Kidney glomerular epithelial cell (primary cell): Measurements from ENCODE around the gene POU2F3.

Experiments
- DNase-seq: peaks from one replicate; lab custom pipeline; 2025; lab: John Stamatoyannopoulos, UW

Gene POU2F3

DNA sequence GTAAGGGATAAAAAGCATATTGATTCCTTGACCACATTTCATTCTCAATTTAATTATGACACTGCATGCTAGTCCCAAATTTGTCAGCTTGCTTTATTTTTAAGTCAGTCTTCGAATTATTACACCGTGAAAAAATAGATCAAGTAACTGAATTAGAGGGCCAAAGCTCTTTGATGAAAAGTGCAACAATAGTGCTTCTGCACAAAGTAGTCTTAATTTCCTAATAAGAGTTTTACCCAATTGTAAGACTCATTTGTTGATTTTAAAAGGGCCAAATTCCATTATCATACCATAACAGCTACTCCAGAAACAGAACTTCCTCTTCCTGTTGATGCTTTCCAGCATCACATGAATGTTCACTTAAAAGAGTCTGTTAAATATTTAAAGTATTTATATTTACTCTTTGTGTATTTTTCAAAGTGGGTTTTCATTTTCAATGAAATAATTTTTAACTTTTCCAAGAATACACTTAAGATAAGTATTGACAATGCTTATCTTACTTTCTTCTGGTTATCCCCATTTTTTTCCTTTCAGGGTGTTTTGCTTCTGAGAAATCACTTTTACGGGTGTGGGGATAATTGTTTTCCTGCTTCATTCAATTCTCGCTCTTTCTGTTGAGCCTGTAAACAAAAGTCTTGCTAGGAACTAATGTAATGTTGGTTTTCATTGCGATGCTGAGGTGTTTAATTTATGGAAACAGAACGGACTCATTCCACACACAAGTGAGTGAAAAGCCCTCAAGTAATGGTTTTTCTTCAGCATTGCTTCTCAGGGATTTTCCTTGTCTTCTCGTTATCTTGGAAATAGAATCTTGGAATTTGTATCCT is 98.4 kb downstream of the POU2F3 start:
- DNase-seq, result no peak

DNA sequence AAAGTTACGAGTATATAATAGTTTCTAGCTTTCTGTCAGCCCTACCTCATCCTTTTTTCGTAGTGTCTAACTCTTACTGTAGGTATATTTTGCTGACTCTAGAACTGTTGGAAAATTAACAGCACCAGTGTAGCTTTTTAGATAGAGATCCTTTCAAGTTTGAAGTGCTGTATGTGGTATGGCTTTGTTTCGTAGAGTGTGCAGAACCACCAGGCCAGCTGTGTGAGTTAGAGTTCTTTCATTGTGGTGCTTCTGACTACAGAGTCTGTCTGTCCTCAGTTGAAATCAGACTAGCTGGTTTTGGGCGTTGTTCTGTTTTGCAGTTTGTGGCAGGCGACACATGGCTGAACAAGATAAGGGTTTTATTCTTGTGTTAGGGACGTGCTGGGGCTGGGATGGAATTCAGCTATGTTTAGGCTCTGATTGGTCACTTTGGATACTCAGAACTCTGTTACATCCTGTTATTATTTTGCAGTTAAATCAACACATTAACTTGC is 99.5 kb downstream of the POU2F3 start:
- DNase-seq, result peak; percentile 69

DNA sequence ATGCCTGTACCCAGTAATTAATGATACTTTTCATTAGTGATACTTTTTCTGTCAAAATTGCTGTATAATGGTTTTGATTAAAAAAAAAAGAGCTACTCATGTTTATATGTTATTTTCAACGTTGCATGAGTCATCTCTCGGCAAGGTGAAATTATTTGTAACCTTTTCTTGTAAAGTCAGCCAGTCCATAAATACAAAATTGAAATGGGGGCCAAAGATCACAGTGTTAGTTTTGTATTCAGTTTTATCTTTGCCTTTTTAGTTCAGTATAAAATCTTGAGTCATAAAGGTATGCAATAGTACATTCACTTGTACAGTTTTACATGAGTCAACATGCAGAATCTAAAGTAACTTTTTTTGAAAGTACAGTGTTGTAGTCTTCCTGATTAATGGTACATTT is 100.6 kb downstream of the POU2F3 start:
- no peak for DNase-seq

DNA sequence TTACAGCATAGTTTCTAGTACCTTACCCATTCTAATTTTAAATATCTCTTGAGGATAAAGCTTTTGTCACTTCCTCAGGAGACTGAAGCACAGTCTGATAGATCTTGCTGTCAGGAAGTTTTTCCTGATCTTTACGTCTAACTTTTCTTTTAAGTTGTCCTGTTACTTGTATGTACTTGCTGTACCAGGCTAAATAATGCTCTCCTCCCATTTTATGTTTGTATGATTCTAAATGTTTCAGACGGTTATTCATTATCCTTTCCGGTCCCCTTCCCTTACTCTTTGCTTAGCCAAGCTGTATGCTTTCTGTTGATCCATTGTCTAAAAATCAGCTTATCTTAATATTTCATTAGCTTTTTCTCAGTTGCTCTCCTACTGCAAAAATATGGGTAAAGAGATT is 102.3 kb downstream of the POU2F3 start:
- DNase-seq, result no peak

DNA sequence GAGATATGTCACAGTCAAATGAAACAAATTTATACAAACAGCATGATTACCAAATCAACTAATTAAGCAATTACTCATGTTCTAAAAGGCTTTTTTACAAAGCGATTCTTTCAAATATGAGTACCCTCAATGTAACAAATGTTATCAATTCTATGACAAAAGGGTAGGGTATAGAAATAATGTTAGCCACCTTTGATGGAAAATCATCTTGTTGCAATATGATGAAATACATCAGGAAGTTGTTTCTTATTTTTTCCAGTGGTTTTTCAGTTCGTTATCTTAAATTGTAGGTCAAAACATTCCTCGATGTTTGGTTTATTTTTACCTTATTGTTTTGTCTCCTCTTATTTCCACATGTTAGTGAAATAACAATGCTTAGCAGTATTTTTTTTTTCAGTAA is 102.7 kb downstream of the POU2F3 start:
- no peak for DNase-seq

DNA sequence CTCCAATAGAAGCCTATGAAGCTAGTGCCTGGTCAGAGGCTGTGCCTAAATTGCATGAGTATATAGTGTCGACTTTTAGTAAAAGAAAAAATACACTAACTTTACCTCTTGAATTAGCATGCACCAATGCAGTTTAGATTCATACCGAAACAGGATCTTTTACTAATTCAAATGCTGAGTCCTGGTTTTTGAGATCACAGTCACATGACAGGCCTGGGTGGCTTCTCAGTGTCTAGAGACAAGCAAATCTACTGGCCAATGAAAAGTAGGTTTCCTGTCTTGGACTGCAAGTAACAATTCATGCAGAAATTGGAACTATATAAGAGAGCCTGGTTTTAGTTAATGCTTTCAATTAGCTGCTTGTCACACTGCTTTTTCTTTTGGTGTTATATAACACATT is 103.5 kb downstream of the POU2F3 start:
- no peak for DNase-seq

DNA sequence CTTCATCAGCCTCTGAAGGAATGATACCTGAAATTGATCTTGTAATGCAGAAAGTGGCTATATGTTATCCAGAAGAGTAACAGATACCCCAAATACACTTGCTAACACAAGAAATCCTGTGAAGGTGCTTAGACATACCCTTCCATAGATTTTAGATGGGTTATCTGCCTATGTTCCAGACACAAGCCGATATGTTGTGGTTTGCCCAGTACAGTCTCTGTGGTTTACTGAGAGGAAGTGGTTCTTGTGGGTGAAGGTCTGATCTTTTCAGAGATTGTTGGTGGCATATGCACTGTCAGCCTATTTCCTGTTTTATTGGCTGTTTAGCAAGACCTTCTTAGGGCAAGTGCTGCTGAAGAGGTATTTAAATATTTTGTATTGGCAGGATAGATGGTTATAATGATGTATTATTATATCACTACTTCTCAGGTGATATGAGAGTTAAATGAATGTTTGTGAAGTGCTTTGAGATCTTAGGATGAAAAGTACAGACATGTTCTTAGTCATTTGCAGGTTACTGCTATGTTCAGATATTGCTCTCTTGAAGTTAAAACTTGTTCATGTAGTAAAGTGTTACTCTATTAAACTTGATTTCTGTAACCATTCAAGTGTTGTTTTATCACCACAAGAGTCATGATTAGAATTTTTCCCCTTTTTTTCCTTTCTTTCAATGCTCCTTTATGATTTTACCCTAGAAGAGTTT is 104.5 kb downstream of the POU2F3 start:
- DNase-seq, result peak; percentile 46

DNA sequence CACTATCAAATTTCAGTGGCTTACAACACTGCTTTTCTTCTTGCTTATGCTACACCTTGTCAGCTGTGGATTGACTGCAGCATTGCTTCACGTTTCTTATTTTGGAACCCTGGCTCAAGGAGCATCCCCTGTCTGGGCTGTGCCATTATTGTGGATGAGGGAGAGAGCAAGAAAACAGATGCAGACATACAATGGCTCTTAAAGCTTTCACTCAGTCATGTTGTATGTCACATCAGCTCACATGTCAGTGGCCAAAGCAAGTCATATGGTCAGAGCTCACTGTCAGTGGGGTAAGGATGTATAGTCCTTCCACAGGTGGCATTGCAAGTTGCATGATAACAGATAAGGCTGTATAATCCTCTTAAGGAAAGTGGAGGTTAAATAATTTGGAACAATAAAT is 106.3 kb downstream of the POU2F3 start:
- no peak for DNase-seq

DNA sequence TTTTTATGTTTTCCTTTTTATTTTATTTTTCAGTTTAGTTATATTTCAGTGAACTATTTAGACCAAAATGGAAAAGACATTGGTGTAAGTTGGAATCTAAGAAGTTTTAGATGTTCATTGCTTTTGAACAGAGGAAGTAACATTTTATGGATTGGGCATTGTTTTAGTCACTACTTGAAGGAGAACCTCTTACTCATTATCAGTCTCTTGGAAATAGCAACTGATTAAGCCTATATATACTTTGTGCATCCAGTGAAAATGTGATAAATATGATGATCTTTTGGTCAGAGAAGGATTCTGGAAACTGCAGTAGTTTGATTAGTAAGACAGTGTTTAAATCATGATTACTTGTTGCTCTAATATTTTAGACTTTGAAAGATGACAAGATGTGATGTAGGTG is 110.7 kb downstream of the POU2F3 start:
- DNase-seq, result no peak

DNA sequence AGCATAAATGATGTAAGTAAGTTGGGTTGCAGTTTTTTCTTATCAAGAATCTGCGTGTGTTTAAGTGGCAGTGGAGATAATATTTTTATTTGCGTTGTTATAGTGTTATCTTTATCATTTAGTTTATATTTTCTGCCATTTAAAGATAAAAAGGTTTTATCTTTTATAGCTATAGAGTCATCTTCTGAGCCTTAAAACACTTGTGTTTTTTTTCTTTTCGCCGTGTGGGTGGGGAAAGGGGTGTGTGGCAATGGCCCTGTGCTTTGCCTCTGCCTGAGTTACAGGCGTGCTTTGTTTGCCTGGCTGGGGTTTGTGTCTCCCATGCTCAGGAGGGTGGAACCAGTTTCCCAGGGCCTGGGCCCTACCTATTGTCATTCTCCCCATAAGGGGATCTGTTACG is 112.5 kb downstream of the POU2F3 start:
- no peak for DNase-seq

DNA sequence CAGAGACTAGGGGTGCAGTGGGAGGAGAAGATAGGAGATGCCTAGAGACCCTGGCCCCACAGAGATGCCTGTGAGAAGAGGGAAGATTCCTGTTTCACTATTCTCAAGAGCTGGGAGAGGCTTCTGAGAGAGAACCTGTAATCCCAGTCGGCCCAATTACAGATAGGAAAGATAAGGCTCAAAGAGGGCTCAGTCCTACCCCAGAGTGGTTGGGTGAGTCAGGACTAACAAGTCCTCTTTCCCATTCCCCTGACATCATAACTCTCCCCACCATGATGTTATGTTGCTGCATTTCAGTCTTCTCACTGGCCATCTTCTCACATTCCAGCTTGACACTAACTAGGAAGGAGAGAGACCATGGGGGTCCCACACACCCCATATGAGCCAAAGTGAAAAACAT is 114.1 kb downstream of the POU2F3 start:
- no peak for DNase-seq

DNA sequence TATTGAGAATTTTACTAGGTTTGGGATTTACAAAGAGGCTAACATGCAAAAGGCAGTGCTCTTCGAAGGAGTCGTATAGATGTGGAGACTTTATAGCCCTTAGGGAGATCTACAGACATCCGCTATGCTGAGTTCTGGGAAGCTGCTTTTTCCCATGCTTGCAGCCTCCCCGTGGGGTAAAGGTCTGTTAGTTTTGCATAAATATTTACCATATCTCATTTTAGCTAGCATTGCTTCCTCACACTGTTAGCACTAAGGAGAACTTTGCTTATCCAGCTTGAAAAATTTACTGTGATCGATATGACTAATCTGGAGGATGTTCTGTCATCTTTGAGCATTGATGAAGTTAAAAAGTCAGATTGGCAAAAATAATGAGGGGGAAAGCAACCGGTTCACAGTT is 114.8 kb downstream of the POU2F3 start:
- no peak for DNase-seq

DNA sequence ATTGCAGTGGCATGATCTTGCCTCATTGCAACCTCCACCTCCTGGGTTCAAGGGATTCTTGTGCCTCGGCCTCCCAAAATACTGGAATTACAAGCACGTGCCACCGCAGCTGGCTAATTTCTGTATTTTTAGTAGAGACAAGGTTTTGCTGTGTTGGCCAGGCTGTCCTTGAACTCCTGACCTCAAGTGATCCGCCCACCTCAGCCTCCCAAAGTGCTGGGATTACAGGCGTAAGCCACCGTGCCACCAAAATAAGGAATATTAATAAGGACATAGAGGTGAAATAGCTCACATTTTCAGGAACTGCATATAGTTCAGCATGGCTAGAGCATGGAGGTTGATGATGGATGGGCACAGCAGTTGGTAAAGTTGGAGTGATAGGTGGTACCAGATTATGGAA is 117.7 kb downstream of the POU2F3 start:
- DNase-seq, result no peak

DNA sequence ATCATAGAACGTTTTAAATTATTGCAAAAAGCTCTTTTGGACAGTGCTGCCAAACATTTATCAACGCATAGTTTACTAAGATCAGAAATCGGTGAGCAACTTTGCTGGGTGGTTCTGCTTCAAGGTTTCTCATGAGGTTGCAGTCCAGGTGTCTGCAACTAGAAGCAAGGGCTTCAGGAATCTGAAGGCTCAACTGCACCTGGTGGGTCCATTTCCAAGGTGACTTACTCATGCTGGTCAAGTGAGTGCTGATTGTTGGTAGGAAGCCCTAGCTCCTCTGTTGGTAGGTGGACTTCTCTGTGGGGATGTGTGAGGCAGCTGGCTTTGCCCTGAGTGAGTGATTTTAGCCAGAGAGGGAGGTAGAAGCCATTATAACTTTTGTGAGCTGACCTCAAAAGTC is 118.8 kb downstream of the POU2F3 start:
- no peak for DNase-seq

DNA sequence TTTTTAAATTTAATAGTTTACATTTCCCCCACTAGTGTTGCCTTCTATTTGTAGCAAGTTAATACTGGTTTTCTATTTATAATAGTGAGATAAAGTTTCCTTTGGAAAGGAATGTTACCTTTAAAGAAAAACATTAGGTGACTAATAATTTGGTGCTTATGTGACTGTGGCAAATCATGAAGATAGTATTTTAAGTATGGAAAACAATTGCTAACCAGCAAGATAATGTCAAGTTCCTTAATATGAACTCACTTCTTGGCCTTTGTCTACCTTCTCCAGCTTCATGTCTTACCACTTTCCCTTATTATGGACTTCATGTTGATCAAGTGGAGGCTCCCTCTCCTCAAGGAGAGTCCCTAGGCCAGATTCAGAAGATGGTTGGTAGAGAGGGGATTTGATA is 123.5 kb downstream of the POU2F3 start:
- DNase-seq, result no peak

DNA sequence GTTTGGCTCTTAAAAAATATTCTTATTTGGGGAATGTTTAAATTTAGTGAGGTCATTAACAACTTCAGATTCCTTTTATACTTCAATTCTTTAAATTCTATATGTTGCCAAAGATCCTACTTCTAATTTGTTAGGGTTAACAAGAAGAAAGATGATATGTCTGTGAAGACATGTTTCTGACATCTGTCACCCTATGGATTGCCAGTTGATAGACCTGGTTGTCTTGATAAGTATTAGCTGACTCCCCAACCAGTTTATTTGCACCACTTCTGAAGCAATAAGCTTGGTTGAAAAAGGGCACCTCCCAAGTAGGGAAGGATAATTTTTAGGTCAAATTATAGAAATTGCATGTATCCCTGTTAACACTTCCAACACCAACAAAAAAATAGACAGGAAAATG is 125.6 kb downstream of the POU2F3 start:
- no peak for DNase-seq
